ENCODE data around the gene H1-8. TPM values are rescaled to one million over a fixed set of nuclear protein-coding genes. Genes with fewer than 3 reads are reported as not detected.
"Not testable (repeated sequence)": the region's sequence is repeated elsewhere in the genome, so short reads cannot be mapped to it uniquely, and the experiment has no call there.

H1-8 gene
- total RNA-seq, 1 experiment from 2014 or later: not detected

- DNase-seq (ENCODE audit: low read depth): no peak
Measured at GRCh38 chr3:129514563-129514962, 28.4 kb upstream of the H1-8 start.

DNA sequence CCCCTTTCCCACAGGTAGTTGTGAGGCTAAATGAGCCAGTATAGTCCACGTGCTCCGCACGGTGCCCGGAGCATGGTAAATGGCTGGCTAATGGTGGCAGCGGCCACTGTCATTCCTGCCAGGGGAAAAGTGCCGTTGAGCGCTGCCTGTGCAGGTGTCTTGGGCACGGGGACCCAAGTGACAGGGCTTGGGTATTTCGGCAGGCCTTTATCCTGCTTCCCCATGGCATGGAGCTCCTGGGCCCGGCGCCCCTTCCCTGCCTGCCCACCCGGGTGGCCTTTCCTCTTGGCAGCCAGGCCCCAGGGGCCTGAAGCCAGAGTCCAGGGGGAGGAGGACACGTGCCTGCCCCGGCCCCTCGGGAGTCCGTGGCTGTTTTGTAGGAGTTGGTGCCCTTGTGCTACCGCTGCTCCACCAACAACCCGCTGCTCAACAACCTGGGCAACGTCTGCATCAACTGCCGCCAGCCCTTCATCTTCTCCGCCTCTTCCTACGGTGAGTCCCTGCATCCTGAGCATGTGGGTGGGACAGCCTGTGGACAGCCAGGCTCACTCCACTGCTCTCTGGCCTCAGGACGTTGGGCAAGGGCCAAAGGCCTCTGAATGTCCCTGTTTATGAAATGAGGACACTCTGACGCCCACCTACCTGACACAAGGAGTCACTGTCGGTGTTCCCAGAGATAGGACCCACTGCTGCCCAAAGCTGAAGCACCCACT, 27.7 kb upstream of the H1-8 start:
- DNase-seq (ENCODE audit: low read depth): not testable (repeated sequence)

GRCh38 chr3:129515821-129516432, 27.0 kb upstream of the H1-8 start:
- DNase-seq (ENCODE audit: low read depth): not testable (repeated sequence)

GRCh38 chr3:129517516-129517915, 25.5 kb upstream of the H1-8 start:
- DNase-seq (ENCODE audit: low read depth): no peak

- no peak for DNase-seq (ENCODE audit: low read depth)
Measured at GRCh38 chr3:129518038-129518561, 24.9 kb upstream of the H1-8 start.

DNA sequence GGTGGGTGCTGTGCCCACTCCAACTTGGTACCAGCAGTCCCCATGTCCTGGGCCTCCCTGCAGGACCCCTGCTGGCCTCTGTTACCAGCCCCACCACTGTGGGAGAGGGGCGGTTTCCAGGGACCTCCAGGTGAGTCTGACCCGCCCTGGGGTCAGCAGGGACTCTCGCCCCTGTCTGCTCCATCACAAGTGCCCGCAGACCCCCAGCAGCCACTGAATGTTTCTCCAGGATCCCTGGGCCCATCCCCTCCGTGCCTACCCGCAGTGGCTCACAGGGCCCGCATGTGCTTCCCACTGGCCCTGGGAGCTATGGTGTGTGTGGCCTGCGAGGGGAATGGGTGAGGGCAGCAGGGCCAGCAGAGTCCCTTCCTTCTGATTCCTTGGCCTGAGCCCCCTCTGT, 24.4 kb upstream of the H1-8 start:
- no peak for DNase-seq (ENCODE audit: low read depth)

DNA sequence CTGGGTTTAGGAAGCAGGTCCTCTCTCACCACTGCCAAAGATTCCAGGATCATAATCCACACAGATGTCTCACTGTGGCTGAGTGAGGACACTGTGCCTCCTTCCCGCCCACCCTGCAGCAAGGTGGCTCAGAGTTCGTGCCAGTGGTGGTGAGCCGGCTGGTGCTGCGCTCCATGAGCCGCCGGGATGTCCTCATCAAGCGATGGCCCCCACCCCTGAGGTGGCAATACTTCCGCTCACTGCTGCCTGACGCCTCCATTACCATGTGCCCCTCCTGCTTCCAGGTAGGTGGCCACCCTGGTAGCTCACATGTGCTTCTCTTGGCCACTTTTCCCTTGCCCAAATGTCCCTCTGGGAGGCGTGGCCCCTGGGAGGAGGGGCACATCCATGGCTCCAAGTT, 23.5 kb upstream of the H1-8 start:
- no peak for DNase-seq (ENCODE audit: low read depth)

- no peak for DNase-seq (ENCODE audit: low read depth)
Measured at GRCh38 chr3:129519896-129520715, 22.9 kb upstream of the H1-8 start.

DNA sequence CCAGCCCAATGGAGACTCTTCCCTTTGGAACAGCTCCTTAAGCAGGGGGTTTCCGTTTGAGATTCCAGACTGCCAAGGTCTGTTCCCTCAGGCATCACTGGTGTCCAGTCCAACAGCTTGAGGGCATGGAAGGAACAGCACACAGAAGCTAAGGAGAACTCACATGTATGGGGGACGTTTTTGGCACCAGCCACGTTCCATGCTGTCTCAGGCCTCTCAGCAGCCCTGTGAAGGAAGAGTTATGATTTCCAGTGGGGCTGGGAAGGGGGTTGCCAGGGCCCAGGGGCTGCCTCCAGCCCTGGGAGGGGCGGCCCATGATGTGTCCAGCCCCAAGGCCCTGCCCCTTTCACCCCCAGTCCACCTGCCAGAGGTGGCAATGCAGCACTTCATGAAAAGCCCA, 22.0 kb upstream of the H1-8 start:
- no peak for DNase-seq (ENCODE audit: low read depth)

DNA sequence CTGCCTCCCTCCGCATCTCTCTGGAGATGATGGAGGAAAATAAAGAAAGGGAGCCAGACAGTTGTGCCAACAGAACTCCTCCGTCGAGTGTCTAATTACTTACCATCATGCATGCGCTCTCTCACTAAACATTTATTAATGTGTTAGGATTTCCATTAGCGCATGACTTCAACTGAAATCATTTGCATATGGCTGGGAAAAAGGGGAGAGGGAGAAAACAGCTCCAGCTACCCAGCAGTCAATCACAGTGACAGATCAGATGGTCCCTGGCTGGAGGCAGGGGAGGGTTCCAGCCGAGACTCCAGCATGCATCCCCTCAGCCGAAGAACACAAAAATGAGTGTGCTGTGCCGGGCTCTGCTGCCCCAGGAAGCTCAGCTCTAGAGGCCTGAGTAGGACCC, 21.4 kb upstream of the H1-8 start:
- no peak for DNase-seq (ENCODE audit: low read depth)

DNA sequence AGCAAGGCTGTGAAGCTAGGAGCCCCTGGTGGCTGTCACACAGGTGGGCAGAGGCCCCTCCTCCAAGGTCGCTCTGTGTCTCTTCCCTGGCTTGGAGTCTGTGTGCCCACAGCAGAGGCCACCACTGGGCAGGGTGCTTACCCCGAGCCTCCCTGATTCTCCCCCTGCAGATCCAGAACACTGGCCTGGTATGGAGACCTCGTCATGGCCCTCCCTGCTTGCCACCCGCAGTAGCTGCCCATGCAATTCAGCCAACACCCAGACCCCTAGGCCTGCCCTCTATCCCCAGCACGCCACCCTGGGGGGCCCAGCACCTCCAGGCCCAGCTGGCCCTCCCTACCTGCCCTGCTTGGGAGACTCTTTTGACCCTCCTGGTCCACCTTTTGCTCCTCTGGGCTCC, 20.0 kb upstream of the H1-8 start:
- DNase-seq (ENCODE audit: low read depth): no peak

DNA sequence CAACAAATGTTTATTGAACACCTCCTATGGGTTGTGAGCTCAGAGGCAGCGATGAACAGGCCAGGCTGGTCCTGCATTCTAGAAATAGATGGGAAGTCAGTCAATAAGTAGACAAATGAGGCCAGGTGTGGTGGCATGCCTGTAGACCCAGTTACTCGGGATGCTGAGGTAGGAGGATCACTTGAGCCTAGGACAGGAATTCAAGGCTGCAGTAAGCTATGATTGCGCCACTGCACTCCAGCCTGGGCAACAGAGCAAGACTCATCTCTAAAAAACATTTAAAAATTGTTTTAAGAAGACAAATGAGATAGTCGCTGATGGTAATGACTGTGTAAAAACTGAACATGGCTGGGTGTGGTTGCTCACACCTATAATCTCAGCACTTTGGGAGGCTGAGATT, 18.9 kb upstream of the H1-8 start:
- DNase-seq (ENCODE audit: low read depth): no peak

DNA sequence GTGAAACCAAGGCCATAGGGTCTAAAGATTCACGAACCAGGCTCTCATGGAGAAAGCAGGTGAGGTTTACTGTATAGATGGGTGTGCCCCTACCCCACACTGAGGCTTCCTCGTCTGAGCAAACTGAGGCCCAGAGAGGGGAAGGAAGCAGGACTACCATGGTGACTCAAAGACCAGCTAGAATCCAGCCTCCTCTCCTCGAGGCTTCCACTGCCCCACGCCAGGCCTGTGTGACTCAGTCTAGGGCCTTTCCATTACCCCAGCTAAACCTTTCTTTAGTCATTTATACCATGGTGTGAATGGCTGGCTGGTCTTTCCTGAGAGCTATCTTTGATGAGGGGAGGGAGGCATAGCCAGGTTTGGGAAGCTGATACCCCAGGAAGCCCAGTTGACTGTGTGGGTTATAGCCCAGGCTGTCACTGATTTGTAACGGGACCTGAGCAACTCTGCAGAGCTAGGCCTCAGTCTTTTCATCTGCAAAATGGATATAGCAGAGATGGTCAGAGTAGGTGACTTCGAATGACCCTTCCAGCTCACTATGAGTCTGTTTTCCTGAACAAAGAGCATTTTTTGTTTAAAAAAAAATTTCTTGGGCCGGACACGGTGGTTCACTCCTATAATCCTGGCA, 17.5 kb upstream of the H1-8 start:
- peak; percentile 75 for DNase-seq (ENCODE audit: low read depth)

GRCh38 chr3:129526121-129526900, 16.7 kb upstream of the H1-8 start:
- DNase-seq (ENCODE audit: low read depth): no peak

DNA sequence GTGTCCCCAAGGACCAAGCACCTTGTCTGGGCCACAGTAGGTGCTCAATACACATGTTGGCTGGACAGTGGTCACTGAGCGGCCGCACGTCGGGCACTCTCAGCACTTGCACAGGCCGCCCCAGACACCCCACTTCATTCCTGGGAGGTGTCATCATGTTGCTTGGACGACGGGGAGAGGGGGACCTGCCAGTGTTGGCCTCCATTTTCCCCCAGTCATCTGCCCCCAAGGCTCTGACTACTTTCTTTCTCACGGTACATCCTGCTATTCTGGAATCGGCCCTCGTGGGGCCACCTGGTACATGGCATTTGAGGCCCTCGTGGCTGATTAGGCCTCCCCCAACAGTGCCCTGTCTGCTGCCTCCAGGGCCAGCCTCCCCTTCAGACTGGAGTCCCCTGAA, 15.7 kb upstream of the H1-8 start:
- DNase-seq (ENCODE audit: low read depth): no peak

DNA sequence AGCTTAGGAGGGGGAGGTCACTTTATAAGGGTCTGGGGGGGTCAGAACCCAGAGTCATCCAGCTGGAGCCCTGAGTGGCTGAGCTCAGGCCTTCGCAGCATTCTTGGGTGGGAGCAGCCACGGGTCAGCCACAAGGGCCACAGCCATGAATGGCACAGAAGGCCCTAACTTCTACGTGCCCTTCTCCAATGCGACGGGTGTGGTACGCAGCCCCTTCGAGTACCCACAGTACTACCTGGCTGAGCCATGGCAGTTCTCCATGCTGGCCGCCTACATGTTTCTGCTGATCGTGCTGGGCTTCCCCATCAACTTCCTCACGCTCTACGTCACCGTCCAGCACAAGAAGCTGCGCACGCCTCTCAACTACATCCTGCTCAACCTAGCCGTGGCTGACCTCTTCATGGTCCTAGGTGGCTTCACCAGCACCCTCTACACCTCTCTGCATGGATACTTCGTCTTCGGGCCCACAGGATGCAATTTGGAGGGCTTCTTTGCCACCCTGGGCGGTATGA, 14.3 kb upstream of the H1-8 start, which contains the start of gene RHO:
Gene RHO, plus strand, starts transcription at position 51 of the 512 bp plus-strand sequence. Its CDS starts 95 bp downstream, at position 146.
- no peak for DNase-seq (ENCODE audit: low read depth)

GRCh38 chr3:129529436-129530210, 13.4 kb upstream of the H1-8 start:
- no peak for DNase-seq (ENCODE audit: low read depth)

GRCh38 chr3:129530251-129530791, 12.7 kb upstream of the H1-8 start:
- no peak for DNase-seq (ENCODE audit: low read depth)

- no peak for DNase-seq (ENCODE audit: low read depth)
Measured at GRCh38 chr3:129530821-129531220, 12.2 kb upstream of the H1-8 start.
